Activated CD8-positive, alpha-beta T cell treated with anti-CD3 and anti-CD28 coated beads for 36 hours (primary cell): ENCODE data around the gene SPDYE4. TPM values are rescaled to one million over a fixed set of nuclear protein-coding genes. Genes with fewer than 3 reads are reported as not detected.

Experiments
- ATAC-seq: fragments of 200-7000 bp; cut with Tn5 transposase; one replicate; pipeline ENCODE4 v1.10.0; 2021; ENCODE audit warnings: mild to moderate bottlenecking, moderate library complexity
- CTCF ChIA-PET: fragments of 350-600 bp; sonication (Branson Sonifier 250); formaldehyde crosslinking; loops from one replicate; lab custom pipeline; 2021; ENCODE audit warnings: antibody characterized with exemption; lab: Charles Lee
- POLR2A ChIA-PET: fragments of 350-600 bp; sonication (Branson Sonifier 250); formaldehyde crosslinking; loops from one replicate; lab custom pipeline; 2021; ENCODE audit warnings: antibody characterized with exemption; lab: Charles Lee
- DNase-seq: peaks from one replicate; pipeline ENCODE4 v3.0.0-alpha.2; 2020
- H3K27ac Mint-ChIP-seq: one replicate; pipeline ENCODE4 v1.8.0; 2021; ENCODE audit warnings: mild to moderate bottlenecking, mixed read lengths
- H3K27me3 Mint-ChIP-seq: one replicate; pipeline ENCODE4 v1.8.0; 2021; ENCODE audit warnings: mixed read lengths
- H3K36me3 Mint-ChIP-seq: one replicate; pipeline ENCODE4 v1.8.0; 2021; ENCODE audit warnings: low read depth, mixed read lengths
- H3K4me1 Mint-ChIP-seq: one replicate; pipeline ENCODE4 v1.8.0; 2021; ENCODE audit warnings: low read depth, mixed read lengths
- H3K4me3 Mint-ChIP-seq: one replicate; pipeline ENCODE4 v1.8.0; 2021; ENCODE audit warnings: mild to moderate bottlenecking, moderate library complexity, mixed read lengths
- H3K9me3 Mint-ChIP-seq: one replicate; pipeline ENCODE4 v1.8.0; 2021; ENCODE audit warnings: mixed read lengths
- CTCF ChIP-seq: fragments of 200-600 bp; IDR thresholded peaks from one replicate; pipeline ENCODE4 v1.8.0; 2022; ENCODE audit warnings: antibody characterized with exemption, mild to moderate bottlenecking
- intact Hi-C: fragments of 100-400 bp; cut with micrococcal nuclease; formaldehyde crosslinking; loops from one replicate; pipeline ENCODE4 v1.10.0; 2022
- total RNA-seq, 2 experiments: library from RNA; stranded (reverse); gene quantifications; one replicate each; pipeline ENCODE4 v1.2.3, GENCODE V29; 2021

The SPDYE4 gene
- total RNA-seq, 2 experiments from 2014 or later: not detected

DNA sequence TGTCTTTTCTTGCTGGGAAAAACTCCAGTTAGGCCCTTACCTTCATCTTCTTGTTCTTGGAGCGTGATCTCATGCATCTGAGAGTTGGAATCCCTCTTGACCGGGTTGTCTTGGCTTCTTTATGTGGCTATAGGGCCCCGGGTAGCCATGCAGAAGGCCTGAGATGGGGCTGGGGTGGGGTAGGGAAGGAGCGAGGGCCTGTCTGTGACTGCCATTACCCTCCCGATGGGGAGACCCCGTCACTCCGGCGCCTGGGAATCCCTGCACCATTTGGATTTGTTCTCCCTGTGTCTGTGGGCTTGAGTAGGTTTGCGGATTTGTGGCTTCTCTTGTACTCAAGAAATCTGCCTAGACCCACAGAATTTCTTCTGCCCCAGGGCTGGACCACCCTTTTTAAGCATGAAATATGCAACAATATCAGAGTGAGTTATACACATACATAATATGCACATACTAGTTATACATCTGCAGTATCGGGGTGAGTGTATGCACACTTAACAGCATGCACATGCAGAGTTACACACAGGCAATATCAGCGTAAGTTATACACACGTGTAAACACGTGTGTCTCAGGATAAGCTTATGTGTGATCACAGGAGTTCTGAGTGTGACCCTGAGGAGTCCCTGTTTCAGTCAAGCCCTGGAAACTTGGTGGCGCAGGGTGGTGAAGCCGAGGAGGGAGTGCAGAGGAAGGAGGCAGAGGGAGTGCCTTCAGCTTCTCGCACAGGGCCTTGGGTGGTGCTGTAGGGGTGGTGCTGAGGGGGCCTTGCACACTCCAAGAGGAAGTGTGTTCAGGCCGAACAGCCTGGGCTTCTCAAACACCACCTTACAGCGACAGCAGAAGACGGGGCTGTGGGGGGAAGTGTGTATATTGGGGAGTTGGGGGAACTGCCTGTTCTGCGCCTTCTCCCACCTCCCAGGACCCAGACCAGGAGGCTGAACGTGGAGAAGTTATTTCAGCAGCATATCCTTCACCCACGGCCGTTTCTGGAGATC lies 32.2 kb downstream of the SPDYE4 start:
- intact Hi-C loops: no loop called here
- Mint-ChIP-seq H3K36me3 (no peaks in the 10 kb centered on the region), H3K4me1 (no peaks in the 10 kb centered on the region), H3K27me3 (peaks cover 3% of the 10 kb centered on the region), H3K27ac (no peak overlapping the region), H3K4me3 (no peak overlapping the region), H3K9me3 (no peaks in the 10 kb centered on the region)
- ATAC-seq: no peak
- DNase-seq: no peak
- POLR2A ChIA-PET: no interaction called here
- CTCF ChIA-PET: interaction anchor here (1.6 kb wide), 1 partner anchor 20 kb away, joined by 8 read pairs; no protein-coding TSS in a partner anchor
- no peak for TF ChIP-seq CTCF

- Mint-ChIP-seq H3K9me3 (no peaks in the 10 kb centered on the region), H3K27ac (no peak overlapping the region), H3K4me1 (no peaks in the 10 kb centered on the region), H3K36me3 (no peaks in the 10 kb centered on the region), H3K4me3 (no peak overlapping the region), H3K27me3 (peaks cover 1% of the 10 kb centered on the region)
- CTCF ChIA-PET: interaction anchor here (1.2 to 1.6 kb wide), 2 partner anchors 13 to 21 kb away, joined by 3 to 8 read pairs; no protein-coding TSS in a partner anchor
- intact Hi-C loops: no loop called here
- ATAC-seq (no peak), DNase-seq (no peak)
- TF ChIP-seq CTCF: no peak
- POLR2A ChIA-PET: interaction anchor here (0.9 kb wide), 1 partner anchor 17 kb away, joined by 3 read pairs; no protein-coding TSS in a partner anchor
Observed at GRCh38 chr17:8724451-8724850, 33.9 kb downstream of the SPDYE4 start.

DNA sequence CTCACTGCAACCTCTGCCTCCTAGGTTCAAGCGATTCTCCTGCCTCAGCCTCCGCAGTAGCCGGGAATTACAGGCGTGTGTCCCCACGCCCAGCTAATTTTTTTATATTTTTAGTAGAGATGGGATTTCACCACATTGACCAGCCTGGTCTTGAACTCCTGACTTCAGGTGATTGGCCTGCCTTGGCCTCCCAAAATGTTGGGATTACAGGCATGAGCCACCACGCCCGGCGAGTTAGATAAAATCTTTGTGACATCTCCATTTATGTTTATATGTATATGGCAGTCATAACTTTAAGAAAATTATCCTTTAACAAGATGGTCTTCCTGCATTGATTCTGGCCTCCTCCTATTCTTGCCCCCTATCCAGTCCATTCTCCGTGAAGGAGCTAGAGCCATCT lies 37.8 kb downstream of the SPDYE4 start:
- POLR2A ChIA-PET: no interaction called here
- ATAC-seq (no peak), DNase-seq (no peak)
- no peak overlapping the region for H3K4me3 Mint-ChIP-seq
- H3K27ac Mint-ChIP-seq: no peak overlapping the region
- intact Hi-C loops: no loop called here
- no peaks in the 10 kb centered on the region for H3K4me1 Mint-ChIP-seq
- CTCF ChIA-PET: no interaction called here
- TF ChIP-seq CTCF: no peak
- no peaks in the 10 kb centered on the region for H3K9me3 Mint-ChIP-seq
- no peaks in the 10 kb centered on the region for H3K27me3 Mint-ChIP-seq
- no peaks in the 10 kb centered on the region for H3K36me3 Mint-ChIP-seq

GRCh38 chr17:8719291-8720246 lies 38.8 kb downstream of the SPDYE4 start:
- DNase-seq (no peak), ATAC-seq (no peak)
- Mint-ChIP-seq H3K27me3 (no peaks in the 10 kb centered on the region), H3K27ac (no peak overlapping the region), H3K36me3 (no peaks in the 10 kb centered on the region), H3K4me3 (no peak overlapping the region), H3K4me1 (no peaks in the 10 kb centered on the region), H3K9me3 (no peaks in the 10 kb centered on the region)
- ChIA-PET POLR2A (no interaction called here), CTCF (no interaction called here)
- intact Hi-C loops: no loop called here
- TF ChIP-seq CTCF: no peak
